Brain microvascular endothelial cell (primary cell): ENCODE data around the gene MTCL1.

ENCODE experiments used
- DNase-seq: peaks from one replicate; pipeline ENCODE4 v3.0.0-alpha.2; 2020
- H3K27ac ChIP-seq: fragments of 250-450 bp; sonication (Bioruptor Pico); 2 replicates; pipeline ENCODE4 v1.5.1; 2020; ENCODE audit warnings: mild to moderate bottlenecking, moderate library complexity
- H3K27me3 ChIP-seq: fragments of 250-450 bp; sonication (Bioruptor Pico); replicated peaks from 2 replicates; pipeline ENCODE4 v1.5.1; 2020; ENCODE audit warnings: mild to moderate bottlenecking
- H3K36me3 ChIP-seq: fragments of 250-450 bp; sonication (Bioruptor Pico); replicated peaks from 2 replicates; pipeline ENCODE4 v1.5.1; 2020; ENCODE audit warnings: mild to moderate bottlenecking
- H3K4me3 ChIP-seq: 2 replicates; pipeline ENCODE4 v1.5.1; 2011; ENCODE audit warnings: low read depth, mild to moderate bottlenecking, control low read depth, low read length, moderate library complexity
- CTCF ChIP-seq: IDR thresholded peaks from 2 replicates; pipeline ENCODE4 v1.5.1; 2011; ENCODE audit warnings: low read depth, mild to moderate bottlenecking, moderate library complexity, low read length, control low read depth, inconsistent platforms; ENCODE audit errors: missing control alignments
- in situ Hi-C: cut with HindIII; loops from 2 replicates; pipeline ENCODE4 v1.10.0; 2017; ENCODE audit warnings: low sequenced_read_pairs, low pct_ligation_motif_present

The MTCL1 gene

GRCh38 chr18:8689517-8689916 lies 15.8 kb upstream of the MTCL1 start:
- no peak for DNase-seq
- H3K4me3 ChIP-seq = no peak overlapping the region
- no peaks in the 10 kb centered on the region for H3K36me3 ChIP-seq
- in situ Hi-C loops = no loop called here
- no peak overlapping the region for H3K27ac ChIP-seq
- H3K27me3 ChIP-seq = no peaks in the 10 kb centered on the region
- no peak for TF ChIP-seq CTCF

- no peak for DNase-seq
- no peak overlapping the region for H3K27ac ChIP-seq
- TF ChIP-seq CTCF = no peak
- no peaks in the 10 kb centered on the region for H3K27me3 ChIP-seq
- no peaks in the 10 kb centered on the region for H3K36me3 ChIP-seq
- H3K4me3 ChIP-seq = no peak overlapping the region
- in situ Hi-C loops = loop anchor here (10.0 kb wide), 1 partner anchor 290 kb away; no protein-coding TSS in a partner anchor
These were observed 10.5 kb upstream of the MTCL1 start for GRCh38 chr18:8694891-8695290.

- TF ChIP-seq CTCF = no peak
- no peaks in the 10 kb centered on the region for H3K27me3 ChIP-seq
- no peak overlapping the region for H3K4me3 ChIP-seq
- H3K27ac ChIP-seq = no peak overlapping the region
- H3K36me3 ChIP-seq = no peaks in the 10 kb centered on the region
- no peak for DNase-seq
- in situ Hi-C loops = loop anchor here (10.0 kb wide), 1 partner anchor 289 kb away; no protein-coding TSS in a partner anchor
These were observed 9.3 kb upstream of the MTCL1 start for GRCh38 chr18:8695932-8696517.

GRCh38 chr18:8696749-8697211 lies 8.6 kb upstream of the MTCL1 start:
- in situ Hi-C loops = loop anchor here (10.0 kb wide), 1 partner anchor 288 kb away; no protein-coding TSS in a partner anchor
- TF ChIP-seq CTCF = peak; percentile 93

GRCh38 chr18:8699126-8699525 lies 6.2 kb upstream of the MTCL1 start:
- DNase-seq = no peak
- no peak overlapping the region for H3K27ac ChIP-seq
- no peak for TF ChIP-seq CTCF
- no peak overlapping the region for H3K4me3 ChIP-seq
- H3K36me3 ChIP-seq = no peaks in the 10 kb centered on the region
- no peaks in the 10 kb centered on the region for H3K27me3 ChIP-seq
- in situ Hi-C loops = loop anchor here (10.0 kb wide), 1 partner anchor 286 kb away; no protein-coding TSS in a partner anchor

More at GRCh38 chr18:8696749-8697211, 8.6 kb upstream of the MTCL1 start:
- Histone ChIP-seq H3K4me3 (no peak overlapping the region), H3K27me3 (no peaks in the 10 kb centered on the region), H3K36me3 (no peaks in the 10 kb centered on the region), H3K27ac (no peak overlapping the region)
- peak; percentile 57 for DNase-seq

- H3K36me3 ChIP-seq = no peaks in the 10 kb centered on the region
- H3K27me3 ChIP-seq = no peaks in the 10 kb centered on the region
- no peak overlapping the region for H3K4me3 ChIP-seq
- H3K27ac ChIP-seq = no peak overlapping the region
- in situ Hi-C loops = loop anchor here (10.0 kb wide), 1 partner anchor 285 kb away; no protein-coding TSS in a partner anchor
- DNase-seq = no peak
- no peak for TF ChIP-seq CTCF
These were observed 5.4 kb upstream of the MTCL1 start for GRCh38 chr18:8699948-8700347.
